HepG2 (cell line): ENCODE measurements around the gene CLIC4. TPM values are rescaled to one million over a fixed set of nuclear protein-coding genes. Genes with fewer than 3 reads are reported as not detected.

Source experiments
- ATAC-seq: fragments of 200-7000 bp; cut with Tn5 transposase; 3 replicates; pipeline ENCODE4 v1.9.1; 2020; ENCODE audit warnings: mild to moderate bottlenecking, moderate library complexity
- BruUV-seq: library from RNA; stranded (reverse); fragments of 400-500 nt; replicated peaks from 2 replicates; lab custom pipeline; 2021; lab: Mats Ljungman, UMichigan
- CTCF ChIA-PET: fragments of 300-600 bp; formaldehyde crosslinking; extraction: SDS; loops from one replicate; lab custom pipeline; 2021; ENCODE audit warnings: low total read pairs, inconsistent platforms, low intra/inter-chr PET ratio; lab: Yijun Ruan, JAX
- POLR2A ChIA-PET: fragments of 350-600 bp; sonication (Branson Sonifier 250); formaldehyde crosslinking; loops from one replicate; lab custom pipeline; 2020; ENCODE audit warnings: antibody characterized with exemption, inconsistent platforms; lab: Yijun Ruan, JAX
- DNase-seq: peaks from one replicate; pipeline ENCODE4 v3.0.0-alpha.2; 2015; ENCODE audit warnings: low spot score
- FAIRE-seq: peaks from 3 replicates; lab custom pipeline; 2011; peaks lifted over from hg19 to GRCh38; lab: Jason Lieb, UNC
- H2AFZ ChIP-seq: one replicate; pipeline ENCODE4 v1.6.1; 2011; ENCODE audit warnings: low read length, inconsistent platforms
- H3K27ac ChIP-seq: fragments of 300-600 bp; 3 replicates; pipeline ENCODE4 v1.8.0; 2011; ENCODE audit warnings: mixed run types, mild to moderate bottlenecking, mixed read lengths, low read length, inconsistent platforms; ENCODE audit not compliant: insufficient read depth; ENCODE audit errors: extremely low read length
- H3K27me3 ChIP-seq, 2 experiments: fragments of 200-600 bp in 1 of 2; 2 replicates in 1 of 2; 3 replicates in 1 of 2; pipeline versions ENCODE4 v1.6.0 to v1.8.0; 2011; ENCODE audit warnings: low read length in 2 of 2, mild to moderate bottlenecking in 2 of 2, moderate library complexity in 2 of 2, inconsistent platforms in 1 of 2; ENCODE audit not compliant: insufficient read depth in 2 of 2, control insufficient read depth in 1 of 2
- H3K36me3 ChIP-seq, 2 experiments: fragments of 200-600 bp in 1 of 2; replicated peaks in 1 of 2; 2 replicates in 1 of 2; 3 replicates in 1 of 2; pipeline versions ENCODE4 v1.5.1 to v1.8.0; 2011; ENCODE audit warnings: low read length in 2 of 2, inconsistent platforms in 1 of 2; ENCODE audit not compliant: insufficient read depth in 2 of 2, control insufficient read depth in 1 of 2
- H3K4me1 ChIP-seq: 2 replicates; pipeline ENCODE4 v1.5.1; 2012; ENCODE audit warnings: low read length, inconsistent platforms; ENCODE audit not compliant: insufficient read depth
- H3K4me2 ChIP-seq: 2 replicates; pipeline ENCODE4 v1.6.0; 2011; ENCODE audit warnings: low read depth, low read length, inconsistent platforms
- H3K4me3 ChIP-seq, 3 experiments: fragments of 200-600 bp in 1 of 3; sonication (generic), shearing (Covaris generic) in 1 of 3; replicated peaks in 1 of 3; 2 replicates each; pipeline ENCODE4 v1.5.1; 2011 to 2016; ENCODE audit warnings: low read length in 3 of 3, inconsistent platforms in 2 of 3, low read depth in 2 of 3, mild to moderate bottlenecking in 2 of 3, control low read depth in 1 of 3, mixed read lengths in 1 of 3; ENCODE audit not compliant: insufficient read depth in 1 of 3
- H3K79me2 ChIP-seq: one replicate; pipeline ENCODE4 v1.6.1; 2011; ENCODE audit warnings: low read length, inconsistent platforms; ENCODE audit not compliant: insufficient read depth
- H3K9ac ChIP-seq: 2 replicates; pipeline ENCODE4 v1.6.0; 2011; ENCODE audit warnings: mild to moderate bottlenecking, low read depth, low read length, inconsistent platforms; ENCODE audit not compliant: insufficient read depth
- H3K9me3 ChIP-seq: 2 replicates; pipeline ENCODE4 v1.5.1; 2012; ENCODE audit warnings: mild to moderate bottlenecking, low read length
- H4K20me1 ChIP-seq: 2 replicates; pipeline ENCODE4 v1.6.0; 2011; ENCODE audit warnings: inconsistent platforms, mild to moderate bottlenecking, low read length, moderate library complexity; ENCODE audit not compliant: insufficient read depth
- AGO2 ChIP-seq: fragments of 200-400 bp; formaldehyde crosslinking; optimal IDR thresholded peaks from 2 replicates; pipeline ENCODE3; 2017; ENCODE audit warnings: mild to moderate bottlenecking, low read depth, low read length, moderate library complexity
- HNF4G ChIP-seq, 2 experiments: sonication (generic) in 1 of 2; formaldehyde crosslinking in 1 of 2; IDR thresholded peaks; 2 replicates each; pipeline versions ENCODE4 v1.4.0 to v1.6.1; 2011 to 2020; ENCODE audit warnings: borderline replicate concordance in 2 of 2, low read depth in 2 of 2, mild to moderate bottlenecking in 2 of 2, low read length in 1 of 2, missing genetic modification reagents in 1 of 2, moderate library complexity in 1 of 2
- KDM5A ChIP-seq: fragments of 200-600 bp; sonication (generic); IDR thresholded peaks from 2 replicates; pipeline ENCODE4 v1.7.0; 2018; ENCODE audit warnings: antibody characterized with exemption, mild to moderate bottlenecking, low read length, borderline replicate concordance
- MXI1 ChIP-seq: IDR thresholded peaks from 3 replicates; pipeline ENCODE4 v1.6.1; 2012; ENCODE audit warnings: low read depth, low read length, inconsistent platforms, borderline replicate concordance
- NFATC3 ChIP-seq: sonication (generic); formaldehyde crosslinking; IDR thresholded peaks from 2 replicates; pipeline ENCODE4 v1.5.1; 2020; ENCODE audit warnings: mild to moderate bottlenecking, missing genetic modification reagents
- REL ChIP-seq: sonication (generic); formaldehyde crosslinking; conservative IDR thresholded peaks from 2 replicates; pipeline ENCODE4 v1.8.0; 2022; ENCODE audit warnings: mild to moderate bottlenecking, missing genetic modification reagents, moderate library complexity
- SAP130 ChIP-seq: IDR thresholded peaks from 2 replicates; pipeline ENCODE4 v1.6.1; 2016; ENCODE audit warnings: low read depth
- SATB2 ChIP-seq: sonication (generic); formaldehyde crosslinking; IDR thresholded peaks from 2 replicates; pipeline ENCODE4 v1.5.0; 2020; ENCODE audit warnings: missing genetic modification reagents
- SCMH1 ChIP-seq: sonication (generic); formaldehyde crosslinking; IDR thresholded peaks from 2 replicates; pipeline ENCODE4 v1.9.0; 2021; ENCODE audit warnings: missing genetic modification reagents, mild to moderate bottlenecking, borderline replicate concordance
- U2AF1 ChIP-seq: fragments of 200-400 bp; formaldehyde crosslinking; optimal IDR thresholded peaks from 2 replicates; pipeline ENCODE3; 2017; ENCODE audit warnings: mild to moderate bottlenecking, low read depth, low read length
- ZMYM2 ChIP-seq: sonication (generic); formaldehyde crosslinking; IDR thresholded peaks from 2 replicates; pipeline ENCODE4 v1.8.0; 2022; ENCODE audit warnings: mild to moderate bottlenecking, missing genetic modification reagents
- ZNF180 ChIP-seq: sonication (generic); formaldehyde crosslinking; IDR thresholded peaks from 2 replicates; pipeline ENCODE4 v1.4.0; 2020; ENCODE audit warnings: low read depth, missing genetic modification reagents, borderline replicate concordance
- ZNF224 ChIP-seq: sonication (generic); formaldehyde crosslinking; IDR thresholded peaks from 2 replicates; pipeline ENCODE4 v1.5.0; 2020; ENCODE audit warnings: mild to moderate bottlenecking, missing genetic modification reagents
- ZNF468 ChIP-seq: sonication (generic); formaldehyde crosslinking; IDR thresholded peaks from 2 replicates; pipeline ENCODE4 v1.8.0; 2022; ENCODE audit warnings: mild to moderate bottlenecking, moderate library complexity, missing genetic modification reagents
- ZNF556 ChIP-seq: sonication (generic); formaldehyde crosslinking; IDR thresholded peaks from 2 replicates; pipeline ENCODE4 v1.4.0; 2020; ENCODE audit warnings: mild to moderate bottlenecking, missing genetic modification reagents, borderline replicate concordance
- ZNF614 ChIP-seq: IDR thresholded peaks from 2 replicates; pipeline ENCODE4 v1.6.1; 2018; ENCODE audit warnings: missing biosample characterization, missing genetic modification reagents, inconsistent platforms, borderline replicate concordance
- WGBS: methylation state at CpG from one replicate; pipeline ENCODE4 v1.1.6; 2017; ENCODE audit warnings: low lambda C conversion rate; 5-methylcytosine and 5-hydroxymethylcytosine counted together
- in situ Hi-C: cut with HindIII; loops from 2 replicates; pipeline ENCODE4 v1.10.0; 2017; ENCODE audit warnings: low pct_unique_long_range_greater_than_20kb; ENCODE audit not compliant: extremely low pct_ligation_motif_present
- intact Hi-C: fragments of 100-400 bp; cut with micrococcal nuclease; formaldehyde crosslinking; loops from one replicate; pipeline ENCODE4 v1.10.0; 2022; ENCODE audit not compliant: unreplicated experiment
- polyA plus RNA-seq, 8 experiments: library from polyadenylated mRNA; depleted of rRNA in 3 of 8; stranded (reverse) in 7 of 8; unstranded in 1 of 8; fragments of >200 nt; fragmentation: Illumina TruSeq in 4 of 8; extraction: Trizol in 4 of 8; gene quantifications; 2 replicates each; pipeline versions ENCODE4 v1.2.1 to v1.2.3, GENCODE V29; 2011 to 2016; ENCODE audit warnings: low read depth in 4 of 8, missing spikeins in 1 of 8, mixed read lengths in 1 of 8; ENCODE audit not compliant: insufficient read depth in 1 of 8
- total RNA-seq, 5 experiments: library from RNA; depleted of rRNA; stranded (reverse); fragments of >200 nt; fragmentation: Illumina TruSeq; extraction: Trizol; gene quantifications; 2 replicates each; pipeline ENCODE4 v1.2.3, GENCODE V29; 2016; ENCODE audit warnings: low read depth in 1 of 5
- TF ChIP-seq, protein P1 (sequence below): sonication (generic); formaldehyde crosslinking; conservative IDR thresholded peaks from 2 replicates; pipeline ENCODE4 v1.4.0; 2020; ENCODE audit warnings: missing genetic modification reagents
- TF ChIP-seq, protein P2 (sequence below): sonication (generic); formaldehyde crosslinking; IDR thresholded peaks from 2 replicates; pipeline ENCODE4 v1.4.0; 2020; ENCODE audit warnings: missing genetic modification reagents

Gene CLIC4
- total and polyA plus RNA-seq, 2 of the 13 experiments (the other 11 are each of a cell fraction or from before 2014, with no cell fraction given) = 23.3 to 77.4 TPM

DNA sequence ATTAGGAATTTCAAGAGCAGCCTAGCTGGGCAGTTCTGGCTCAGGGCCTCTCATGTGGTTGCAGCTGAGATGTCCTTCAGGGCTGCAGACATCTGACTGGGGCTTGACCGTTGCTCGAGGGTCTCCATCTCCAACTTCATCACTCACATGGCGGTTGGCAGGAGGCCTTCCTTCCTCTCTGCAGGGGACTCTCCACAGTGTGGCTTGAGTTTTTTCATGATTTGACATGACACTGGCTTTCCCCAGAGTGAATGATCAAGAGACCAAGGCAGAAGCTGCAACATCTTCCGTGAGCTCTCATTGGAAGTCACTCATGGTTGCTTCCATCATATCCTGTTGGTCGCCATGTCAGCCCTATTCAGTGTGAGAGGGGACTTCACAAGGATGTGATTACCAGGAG lies 110.2 kb downstream of the CLIC4 start (continued):
- TF ChIP-seq ZMYM2 (CRISPR knock-in tag) (no peak), ZNF468 (CRISPR knock-in tag) (no peak), ZNF224 (CRISPR knock-in tag) (no peak), ZNF180 (CRISPR knock-in tag) (no peak)

DNA sequence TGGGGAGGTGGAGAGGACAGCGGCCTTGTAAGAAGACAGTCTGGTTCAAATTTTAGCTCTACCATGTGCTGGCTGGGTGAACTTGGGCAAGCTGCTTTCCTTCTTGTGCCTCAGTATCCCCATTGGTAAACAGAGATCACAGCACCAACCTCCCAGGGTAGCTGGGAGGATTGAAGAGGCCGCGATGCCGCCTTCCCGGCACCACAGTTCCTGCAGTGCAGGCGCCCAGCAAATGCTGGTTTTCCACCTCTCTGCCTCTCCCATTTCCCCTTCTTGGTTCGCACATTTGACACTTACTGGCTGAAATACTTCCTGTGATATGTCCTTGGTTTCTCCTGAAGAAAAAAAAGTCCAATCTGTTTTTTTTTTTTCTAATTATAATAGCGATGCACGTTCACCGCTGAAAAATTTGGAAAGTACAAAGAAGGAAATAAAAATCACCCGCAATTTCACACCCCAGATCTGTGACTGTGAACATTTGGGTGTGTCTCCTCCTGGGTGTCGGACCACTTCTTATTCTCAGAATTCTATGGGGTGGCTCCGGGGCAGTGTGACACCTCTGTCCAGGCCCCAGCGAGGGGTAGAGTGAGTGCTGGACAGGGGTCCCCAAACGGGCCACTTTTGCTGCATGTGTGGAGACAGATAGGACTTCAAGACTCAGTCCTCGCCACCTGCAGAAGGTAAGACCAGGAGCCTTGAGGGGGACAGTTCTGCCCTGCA lies 111.7 kb downstream of the CLIC4 start:
- 75% methylated on average over 12 of the region's 16 CpGs for WGBS
- H3K27me3 ChIP-seq = no peaks in the 10 kb centered on the region; a peak in 1 of 5 replicates
- no peak overlapping the region for H2AFZ ChIP-seq
- no peaks in the 10 kb centered on the region for H4K20me1 ChIP-seq
- H3K9ac ChIP-seq = no peak overlapping the region
- BruUV-seq = no TSS peak
- FAIRE-seq (no peak), DNase-seq (no peak), ATAC-seq (no peak)
- H3K36me3 ChIP-seq = no peaks in the 10 kb centered on the region
- no peaks in the 10 kb centered on the region for H3K79me2 ChIP-seq
- H3K4me1 ChIP-seq = peaks cover 40% of the 10 kb centered on the region
- no peaks in the 10 kb centered on the region for H3K9me3 ChIP-seq
- no peak overlapping the region for H3K27ac ChIP-seq
- in situ Hi-C loops (no loop called here), intact Hi-C loops (no loop called here)
- no peak overlapping the region for H3K4me2 ChIP-seq
- POLR2A ChIA-PET = no interaction called here
- CTCF ChIA-PET = no interaction called here
- no peak overlapping the region for H3K4me3 ChIP-seq
- TF ChIP-seq MXI1 (no peak), AGO2 (no peak), SAP130 (no peak), HNF4G (IDR thresholded peaks at IDR 0.05; ENCODE audit: borderline replicate concordance, low read depth, low read length) (no peak), HNF4G (CRISPR knock-in tag; IDR thresholded peaks at IDR 0.05; ENCODE audit: borderline replicate concordance, low read depth) (no peak), ZNF556 (CRISPR knock-in tag) (no peak), U2AF1 (no peak), NFATC3 (CRISPR knock-in tag) (no peak), KDM5A (no peak), REL (CRISPR knock-in tag) (no peak), SATB2 (CRISPR knock-in tag) (no peak), SCMH1 (CRISPR knock-in tag) (no peak), ZNF614 (no peak)
- TF ChIP-seq, protein P1, sequence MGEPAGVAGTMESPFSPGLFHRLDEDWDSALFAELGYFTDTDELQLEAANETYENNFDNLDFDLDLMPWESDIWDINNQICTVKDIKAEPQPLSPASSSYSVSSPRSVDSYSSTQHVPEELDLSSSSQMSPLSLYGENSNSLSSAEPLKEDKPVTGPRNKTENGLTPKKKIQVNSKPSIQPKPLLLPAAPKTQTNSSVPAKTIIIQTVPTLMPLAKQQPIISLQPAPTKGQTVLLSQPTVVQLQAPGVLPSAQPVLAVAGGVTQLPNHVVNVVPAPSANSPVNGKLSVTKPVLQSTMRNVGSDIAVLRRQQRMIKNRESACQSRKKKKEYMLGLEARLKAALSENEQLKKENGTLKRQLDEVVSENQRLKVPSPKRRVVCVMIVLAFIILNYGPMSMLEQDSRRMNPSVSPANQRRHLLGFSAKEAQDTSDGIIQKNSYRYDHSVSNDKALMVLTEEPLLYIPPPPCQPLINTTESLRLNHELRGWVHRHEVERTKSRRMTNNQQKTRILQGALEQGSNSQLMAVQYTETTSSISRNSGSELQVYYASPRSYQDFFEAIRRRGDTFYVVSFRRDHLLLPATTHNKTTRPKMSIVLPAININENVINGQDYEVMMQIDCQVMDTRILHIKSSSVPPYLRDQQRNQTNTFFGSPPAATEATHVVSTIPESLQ = no peak
- TF ChIP-seq, protein P2, sequence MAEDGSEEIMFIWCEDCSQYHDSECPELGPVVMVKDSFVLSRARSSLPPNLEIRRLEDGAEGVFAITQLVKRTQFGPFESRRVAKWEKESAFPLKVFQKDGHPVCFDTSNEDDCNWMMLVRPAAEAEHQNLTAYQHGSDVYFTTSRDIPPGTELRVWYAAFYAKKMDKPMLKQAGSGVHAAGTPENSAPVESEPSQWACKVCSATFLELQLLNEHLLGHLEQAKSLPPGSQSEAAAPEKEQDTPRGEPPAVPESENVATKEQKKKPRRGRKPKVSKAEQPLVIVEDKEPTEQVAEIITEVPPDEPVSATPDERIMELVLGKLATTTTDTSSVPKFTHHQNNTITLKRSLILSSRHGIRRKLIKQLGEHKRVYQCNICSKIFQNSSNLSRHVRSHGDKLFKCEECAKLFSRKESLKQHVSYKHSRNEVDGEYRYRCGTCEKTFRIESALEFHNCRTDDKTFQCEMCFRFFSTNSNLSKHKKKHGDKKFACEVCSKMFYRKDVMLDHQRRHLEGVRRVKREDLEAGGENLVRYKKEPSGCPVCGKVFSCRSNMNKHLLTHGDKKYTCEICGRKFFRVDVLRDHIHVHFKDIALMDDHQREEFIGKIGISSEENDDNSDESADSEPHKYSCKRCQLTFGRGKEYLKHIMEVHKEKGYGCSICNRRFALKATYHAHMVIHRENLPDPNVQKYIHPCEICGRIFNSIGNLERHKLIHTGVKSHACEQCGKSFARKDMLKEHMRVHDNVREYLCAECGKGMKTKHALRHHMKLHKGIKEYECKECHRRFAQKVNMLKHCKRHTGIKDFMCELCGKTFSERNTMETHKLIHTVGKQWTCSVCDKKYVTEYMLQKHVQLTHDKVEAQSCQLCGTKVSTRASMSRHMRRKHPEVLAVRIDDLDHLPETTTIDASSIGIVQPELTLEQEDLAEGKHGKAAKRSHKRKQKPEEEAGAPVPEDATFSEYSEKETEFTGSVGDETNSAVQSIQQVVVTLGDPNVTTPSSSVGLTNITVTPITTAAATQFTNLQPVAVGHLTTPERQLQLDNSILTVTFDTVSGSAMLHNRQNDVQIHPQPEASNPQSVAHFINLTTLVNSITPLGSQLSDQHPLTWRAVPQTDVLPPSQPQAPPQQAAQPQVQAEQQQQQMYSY (CRISPR knock-in tag) = no peak
